ENCODE results near the gene APOB. TPM values are rescaled to one million over a fixed set of nuclear protein-coding genes. Genes with fewer than 3 reads are reported as not detected.
A peak's percentile ranks its signal among the peaks of the same experiment; 100 is the strongest.

The APOB gene
- total and polyA plus RNA-seq, 2 of the 13 experiments (the other 11 are each of a cell fraction or from before 2014, with no cell fraction given), result 1,569 to 2,515 TPM

- H3K4me2 ChIP-seq (ENCODE audit: low read depth, low read length), result no peak overlapping the region
- no peak for FAIRE-seq
- ATAC-seq, result 0 out of 3 replicates have a peak, but pooled peaks have one; percentile 0
- 90% methylated on average over 9 of the region's 9 CpGs for WGBS (ENCODE audit: low lambda C conversion rate)
- intact Hi-C loops (cut with micrococcal nuclease; ENCODE audit: unreplicated experiment) (loop anchor here (10.0 kb wide), 1 partner anchor 407 kb away; no protein-coding TSS in a partner anchor), in situ Hi-C loops (cut with HindIII; ENCODE audit: extremely low pct_ligation_motif_present, low pct_unique_long_range_greater_than_20kb) (no loop called here)
- ChIA-PET POLR2A (no interaction called here), CTCF (ENCODE audit: low intra/inter-chr PET ratio, low total read pairs) (no interaction called here)
- H2AFZ ChIP-seq (ENCODE audit: low read length), result no peak overlapping the region
- peaks cover 28 to 59% of the 10 kb centered on the region in 2 experiments for H3K36me3 ChIP-seq (replicated peaks in 1 of 2; ENCODE audit: control insufficient read depth in 1 of 2, insufficient read depth in 2 of 2, low read length in 2 of 2)
- no peak overlapping the region for H3K4me3 ChIP-seq (replicated peaks in 1 of 3; ENCODE audit: insufficient read depth in 1 of 3, low read depth in 2 of 3, low read length in 3 of 3)
- no peaks in the 10 kb centered on the region for H3K27me3 ChIP-seq (ENCODE audit: control insufficient read depth in 1 of 2, insufficient read depth in 2 of 2, low read length in 2 of 2)
- no TSS peak for BruUV-seq (replicated peaks)
- no peaks in the 10 kb centered on the region for H3K9me3 ChIP-seq (ENCODE audit: low read length)
- peaks cover 29% of the 10 kb centered on the region for H3K4me1 ChIP-seq (ENCODE audit: insufficient read depth, low read length)
- H3K27ac ChIP-seq (ENCODE audit: extremely low read length, insufficient read depth, low read length), result peak overlapping the region; percentile 4
- H3K9ac ChIP-seq (ENCODE audit: insufficient read depth, low read depth, low read length), result no peak overlapping the region
- H4K20me1 ChIP-seq (ENCODE audit: insufficient read depth, low read length), result peaks cover 77% of the 10 kb centered on the region
- H3K79me2 ChIP-seq (ENCODE audit: insufficient read depth, low read length), result peaks cover 6% of the 10 kb centered on the region
- no peak for DNase-seq (ENCODE audit: low spot score)
- peak; percentile 14; the same call in 1 of the 2 replicates for TF ChIP-seq HMGXB3 (CRISPR knock-in tag; IDR thresholded peaks at IDR 0.05; ENCODE audit: borderline replicate concordance)
- 0 out of 2 replicates have a peak, but pooled peaks have one; percentile 45 for TF ChIP-seq ZNF264 (CRISPR knock-in tag; IDR thresholded peaks at IDR 0.05)
- TF ChIP-seq ZNF292 (CRISPR knock-in tag; IDR thresholded peaks at IDR 0.05; ENCODE audit: borderline replicate concordance, low read depth), result no peak
- peak; percentile 83; the same call in 1 of the 2 replicates for TF ChIP-seq MBD4 (IDR thresholded peaks at IDR 0.05; ENCODE audit: borderline replicate concordance, low read length)
- peak; percentile 56; the same call in 1 of the 2 replicates for TF ChIP-seq E2F1 (CRISPR knock-in tag; IDR thresholded peaks at IDR 0.05)
- TF ChIP-seq FOSL1 (CRISPR knock-in tag; IDR thresholded peaks at IDR 0.05; ENCODE audit: borderline replicate concordance), result 0 out of 2 replicates have a peak, but pooled peaks have one; percentile 16
- no peak for TF ChIP-seq ZBTB7A (CRISPR knock-in tag; IDR thresholded peaks at IDR 0.05)
- TF ChIP-seq GATAD1 (CRISPR knock-in tag; IDR thresholded peaks at IDR 0.05), result no peak
- no peak for TF ChIP-seq THAP8 (CRISPR knock-in tag; IDR thresholded peaks at IDR 0.05; ENCODE audit: borderline replicate concordance)
- TF ChIP-seq RBM22 (optimal IDR thresholded peaks at IDR 0.05; ENCODE audit: low read length), result peak; percentile 31
- TF ChIP-seq ZNF17 (CRISPR knock-in tag; IDR thresholded peaks at IDR 0.05), result no peak
- peak; percentile 92 for TF ChIP-seq SRSF4 (IDR thresholded peaks at IDR 0.05; ENCODE audit: low read depth, low read length, poor library complexity, severe bottlenecking)
- peak; percentile 38 for TF ChIP-seq PAF1 (CRISPR knock-in tag; IDR thresholded peaks at IDR 0.05)
- 0 out of 2 replicates have a peak, but pooled peaks have one; percentile 25 for TF ChIP-seq ZNF549 (CRISPR knock-in tag; IDR thresholded peaks at IDR 0.05)
- TF ChIP-seq ZNF878 (CRISPR knock-in tag; IDR thresholded peaks at IDR 0.05), result 0 out of 2 replicates have a peak, but pooled peaks have one; percentile 27
- TF ChIP-seq PBX3 (CRISPR knock-in tag; IDR thresholded peaks at IDR 0.05; ENCODE audit: borderline replicate concordance), result no peak
Measured at GRCh38 chr2:21001988-21002813, 41.7 kb downstream of the APOB start.

All from HepG2 (cell line).